Glutamatergic neuron (in vitro differentiated cells): ENCODE data around the gene RNF150. TPM values are rescaled to one million over a fixed set of nuclear protein-coding genes. Genes with fewer than 3 reads are reported as not detected.

Experiments
- DNase-seq: peaks from one replicate; pipeline ENCODE4 v3.0.0; 2022
- H3K27ac Mint-ChIP-seq: one replicate; pipeline ENCODE4 v1.8.0; 2020; ENCODE audit warnings: mild to moderate bottlenecking, mixed read lengths, inconsistent platforms; ENCODE audit not compliant: unreplicated experiment
- H3K27me3 Mint-ChIP-seq: one replicate; pipeline ENCODE4 v1.8.0; 2020; ENCODE audit warnings: mild to moderate bottlenecking, moderate library complexity, mixed read lengths, inconsistent platforms; ENCODE audit not compliant: unreplicated experiment
- H3K36me3 Mint-ChIP-seq: one replicate; pipeline ENCODE4 v1.8.0; 2020; ENCODE audit warnings: mild to moderate bottlenecking, mixed read lengths, inconsistent platforms; ENCODE audit not compliant: unreplicated experiment
- H3K4me1 Mint-ChIP-seq: one replicate; pipeline ENCODE4 v1.8.0; 2020; ENCODE audit warnings: mild to moderate bottlenecking, low read depth, mixed read lengths, inconsistent platforms; ENCODE audit not compliant: unreplicated experiment
- H3K4me3 Mint-ChIP-seq: one replicate; pipeline ENCODE4 v1.8.0; 2020; ENCODE audit warnings: mild to moderate bottlenecking, mixed read lengths, inconsistent platforms; ENCODE audit not compliant: unreplicated experiment
- H3K9me3 Mint-ChIP-seq: one replicate; pipeline ENCODE4 v1.8.0; 2020; ENCODE audit warnings: mild to moderate bottlenecking, moderate library complexity, mixed read lengths, inconsistent platforms; ENCODE audit not compliant: unreplicated experiment
- CTCF ChIP-seq: fragments of 200-600 bp; sonication (generic); IDR thresholded peaks from one replicate; pipeline ENCODE4 v1.5.0; 2021; ENCODE audit not compliant: partially characterized antibody, unreplicated experiment
- total RNA-seq: library from RNA; stranded (reverse); fragmentation: NEBNext Ultra II Directional; extraction: Animal tissue kit (Norgen Biotek cat#: 25700); gene quantifications from one replicate; pipeline ENCODE4 v1.2.1, GENCODE V29; 2021; ENCODE audit not compliant: unreplicated experiment

The RNF150 gene
- total RNA-seq, 1 donor from 2014 or later, result 23.3 TPM

DNA sequence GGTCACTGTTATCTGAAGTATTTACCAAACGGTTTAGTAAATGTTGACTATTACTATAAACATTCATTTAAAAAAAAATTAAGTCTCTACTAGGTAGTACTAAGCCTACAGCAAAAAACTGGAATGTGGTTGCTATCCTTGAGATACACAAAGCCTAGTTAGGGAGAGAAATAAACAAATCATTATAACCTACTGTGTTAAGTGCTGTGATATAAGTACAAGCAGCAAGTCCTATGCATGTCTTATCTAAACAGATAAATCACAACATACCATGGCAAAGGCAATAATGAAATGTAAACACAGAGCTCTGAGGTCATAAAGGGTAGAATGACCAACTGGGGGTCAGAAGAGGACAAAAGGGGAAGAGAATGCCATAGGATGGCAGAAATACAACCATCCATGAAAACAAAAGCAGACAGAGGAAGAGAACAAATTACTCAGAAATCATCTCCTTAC lies 92.2 kb downstream of the RNF150 start:
- Mint-ChIP-seq H3K4me3 (no peak overlapping the region), H3K27ac (no peak overlapping the region), H3K9me3 (no peaks in the 10 kb centered on the region), H3K36me3 (no peaks in the 10 kb centered on the region), H3K4me1 (no peaks in the 10 kb centered on the region), H3K27me3 (no peaks in the 10 kb centered on the region)
- no peak for TF ChIP-seq CTCF
- DNase-seq, result no peak

- Mint-ChIP-seq H3K4me1 (no peaks in the 10 kb centered on the region), H3K27me3 (no peaks in the 10 kb centered on the region), H3K4me3 (no peak overlapping the region), H3K9me3 (peaks cover 2% of the 10 kb centered on the region), H3K36me3 (no peaks in the 10 kb centered on the region), H3K27ac (no peak overlapping the region)
- no peak for DNase-seq
- no peak for TF ChIP-seq CTCF
These were observed 94.1 kb downstream of the RNF150 start for GRCh38 chr4:141039156-141039555.

GRCh38 chr4:141038428-141038827 lies 94.8 kb downstream of the RNF150 start:
- Mint-ChIP-seq H3K4me1 (no peaks in the 10 kb centered on the region), H3K27ac (no peak overlapping the region), H3K9me3 (peaks cover 2% of the 10 kb centered on the region), H3K4me3 (no peak overlapping the region), H3K36me3 (peaks cover 3% of the 10 kb centered on the region), H3K27me3 (no peaks in the 10 kb centered on the region)
- TF ChIP-seq CTCF, result no peak
- no peak for DNase-seq

- H3K9me3 Mint-ChIP-seq, result peaks cover 2% of the 10 kb centered on the region
- no peak overlapping the region for H3K27ac Mint-ChIP-seq
- H3K4me1 Mint-ChIP-seq, result no peaks in the 10 kb centered on the region
- H3K27me3 Mint-ChIP-seq, result no peaks in the 10 kb centered on the region
- TF ChIP-seq CTCF, result no peak
- no peak for DNase-seq
- H3K4me3 Mint-ChIP-seq, result no peak overlapping the region
- peaks cover 6% of the 10 kb centered on the region for H3K36me3 Mint-ChIP-seq
These were observed 95.8 kb downstream of the RNF150 start for GRCh38 chr4:141037446-141037845.

- no peak overlapping the region for H3K27ac Mint-ChIP-seq
- DNase-seq, result no peak
- no peak overlapping the region for H3K4me3 Mint-ChIP-seq
- no peaks in the 10 kb centered on the region for H3K27me3 Mint-ChIP-seq
- H3K9me3 Mint-ChIP-seq, result peaks cover 2% of the 10 kb centered on the region
- peaks cover 6% of the 10 kb centered on the region for H3K36me3 Mint-ChIP-seq
- H3K4me1 Mint-ChIP-seq, result no peaks in the 10 kb centered on the region
- no peak for TF ChIP-seq CTCF
These were observed 96.5 kb downstream of the RNF150 start for GRCh38 chr4:141036786-141037185.
